Upper lobe of left lung (tissue), 4 donors: Measurements from ENCODE around the gene CACUL1.

Experiments used
- POLR2A ChIP-seq, 4 donors: fragments of 450-650 bp; IDR thresholded peaks; one replicate each; pipeline ENCODE4 v1.5.1; 2016 to 2017; ENCODE audit warnings: antibody characterized with exemption in 4 of 4, mild to moderate bottlenecking in 2 of 4
- TF ChIP-seq, protein P1 (sequence below), 6 experiments: fragments of 450-650 bp in 4 of 6; fragments of 200-600 bp in 2 of 6; sonication (generic) in 2 of 6; IDR thresholded peaks; one replicate each; pipeline ENCODE4 v1.5.1; 2016 to 2019; ENCODE audit warnings: antibody characterized with exemption in 6 of 6

DNA sequence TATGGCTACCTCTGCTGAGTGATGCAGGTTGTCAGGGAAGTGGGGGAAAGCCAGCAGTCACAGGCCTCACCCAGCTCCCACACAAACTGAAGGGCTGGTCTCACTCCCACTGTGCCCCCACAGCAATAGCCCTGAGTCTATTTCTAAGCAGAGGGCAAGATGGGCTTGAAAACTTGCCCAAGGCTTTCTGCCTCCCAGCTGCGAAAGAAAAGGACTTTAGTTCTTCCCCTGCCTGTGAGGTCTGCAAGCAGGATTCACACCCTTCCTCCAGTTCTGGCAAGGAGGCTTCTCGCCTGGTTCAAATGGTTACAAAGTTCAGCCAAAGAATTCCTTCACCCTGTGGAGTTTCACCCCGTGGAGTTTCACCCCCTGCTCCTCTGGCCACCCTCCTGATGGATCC is 96.0 kb downstream of the CACUL1 start:
- no peak for TF ChIP-seq POLR2A (IDR thresholded peaks at IDR 0.05)
- TF ChIP-seq, protein P1, sequence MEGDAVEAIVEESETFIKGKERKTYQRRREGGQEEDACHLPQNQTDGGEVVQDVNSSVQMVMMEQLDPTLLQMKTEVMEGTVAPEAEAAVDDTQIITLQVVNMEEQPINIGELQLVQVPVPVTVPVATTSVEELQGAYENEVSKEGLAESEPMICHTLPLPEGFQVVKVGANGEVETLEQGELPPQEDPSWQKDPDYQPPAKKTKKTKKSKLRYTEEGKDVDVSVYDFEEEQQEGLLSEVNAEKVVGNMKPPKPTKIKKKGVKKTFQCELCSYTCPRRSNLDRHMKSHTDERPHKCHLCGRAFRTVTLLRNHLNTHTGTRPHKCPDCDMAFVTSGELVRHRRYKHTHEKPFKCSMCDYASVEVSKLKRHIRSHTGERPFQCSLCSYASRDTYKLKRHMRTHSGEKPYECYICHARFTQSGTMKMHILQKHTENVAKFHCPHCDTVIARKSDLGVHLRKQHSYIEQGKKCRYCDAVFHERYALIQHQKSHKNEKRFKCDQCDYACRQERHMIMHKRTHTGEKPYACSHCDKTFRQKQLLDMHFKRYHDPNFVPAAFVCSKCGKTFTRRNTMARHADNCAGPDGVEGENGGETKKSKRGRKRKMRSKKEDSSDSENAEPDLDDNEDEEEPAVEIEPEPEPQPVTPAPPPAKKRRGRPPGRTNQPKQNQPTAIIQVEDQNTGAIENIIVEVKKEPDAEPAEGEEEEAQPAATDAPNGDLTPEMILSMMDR (IDR thresholded peaks at IDR 0.05) = no peak
